Measurements from ENCODE around the gene CDYL. TPM values are rescaled to one million over a fixed set of nuclear protein-coding genes. Genes with fewer than 3 reads are reported as not detected.

CDYL gene
- total RNA-seq, 1 experiment from 2014 or later = 50.3 TPM

DNA sequence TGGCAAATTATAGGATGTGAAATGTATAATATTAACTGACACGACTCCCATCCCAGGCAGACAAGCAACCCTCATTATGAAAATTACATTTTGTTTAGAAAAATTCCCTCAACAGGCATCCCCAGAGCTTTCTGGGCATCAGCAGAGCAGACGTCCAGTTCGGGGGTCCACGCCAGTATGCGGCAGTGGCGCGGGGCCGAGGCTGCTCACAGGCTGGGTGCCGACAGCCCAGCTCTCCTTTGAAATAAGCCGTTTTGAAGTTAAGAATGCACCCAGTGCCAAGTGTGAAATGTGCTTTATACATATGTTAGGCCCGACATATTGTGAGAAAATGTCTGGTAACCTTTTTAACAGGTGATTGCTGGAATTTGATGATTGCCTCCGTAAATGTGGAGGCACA, 177.2 kb downstream of the CDYL start:
- in situ Hi-C loops (cut with HindIII; ENCODE audit: low pct_unique_long_range_greater_than_20kb, low sequenced_read_pairs) = no loop called here
- no peak for DNase-seq (ENCODE audit: low read depth, low spot score)

DNA sequence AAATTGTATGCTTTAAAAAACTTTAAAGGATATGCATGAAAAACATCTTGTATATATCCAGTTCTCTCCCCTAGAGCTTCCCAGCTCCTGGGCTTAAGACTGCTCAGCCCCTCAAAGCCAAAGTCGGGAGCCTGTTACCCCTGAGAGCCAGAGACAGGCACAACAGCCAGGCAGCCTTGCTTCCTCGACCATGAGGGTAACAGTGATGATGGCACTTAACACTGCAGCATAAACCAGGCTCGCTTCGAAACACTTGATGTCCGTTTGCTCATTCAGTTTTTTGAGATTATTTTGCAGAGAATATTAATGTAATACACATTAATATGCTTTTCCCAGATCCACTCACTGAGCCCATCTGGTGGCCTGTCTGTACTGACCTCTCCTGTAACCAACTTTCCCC, 180.4 kb downstream of the CDYL start:
- DNase-seq (ENCODE audit: low read depth, low spot score) = no peak
- in situ Hi-C loops (cut with HindIII; ENCODE audit: low pct_unique_long_range_greater_than_20kb, low sequenced_read_pairs) = no loop called here

DNA sequence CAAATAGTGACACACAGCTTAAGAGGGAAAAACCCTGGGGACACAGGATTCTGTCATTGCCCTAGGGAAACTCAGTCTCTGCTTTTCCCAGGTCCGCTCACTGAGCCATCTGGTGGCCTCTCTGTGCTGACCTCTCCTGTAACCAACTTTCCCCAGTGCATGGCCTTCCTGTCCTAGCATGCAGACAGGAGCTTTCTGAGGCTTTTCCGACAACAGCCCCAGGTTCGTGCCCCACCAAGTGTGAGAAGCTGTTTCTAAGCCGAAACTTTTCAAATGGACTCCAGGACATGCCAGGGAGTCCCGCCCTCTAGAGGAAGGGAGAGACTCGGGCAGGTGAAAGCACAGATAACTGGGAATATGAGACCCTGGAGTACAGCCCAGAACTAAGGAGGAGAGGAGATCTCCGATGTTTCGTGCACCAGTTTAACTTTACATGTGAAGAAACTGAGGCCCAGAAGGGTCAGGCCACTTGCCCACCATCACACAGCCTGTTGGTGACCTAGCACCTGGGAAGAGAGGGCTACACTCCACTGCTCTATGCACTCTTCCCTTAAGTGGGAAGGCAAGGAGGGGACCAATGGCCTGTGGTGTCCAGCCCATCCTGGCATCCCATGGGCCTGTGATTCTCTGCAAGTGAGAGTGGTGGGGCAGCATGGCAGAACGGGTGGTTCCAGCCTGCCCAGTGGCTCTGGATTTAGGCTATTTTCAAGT, 181.5 kb downstream of the CDYL start:
- in situ Hi-C loops (cut with HindIII; ENCODE audit: low pct_unique_long_range_greater_than_20kb, low sequenced_read_pairs) = no loop called here
- peak; percentile 50 for DNase-seq (ENCODE audit: low read depth, low spot score)

DNA sequence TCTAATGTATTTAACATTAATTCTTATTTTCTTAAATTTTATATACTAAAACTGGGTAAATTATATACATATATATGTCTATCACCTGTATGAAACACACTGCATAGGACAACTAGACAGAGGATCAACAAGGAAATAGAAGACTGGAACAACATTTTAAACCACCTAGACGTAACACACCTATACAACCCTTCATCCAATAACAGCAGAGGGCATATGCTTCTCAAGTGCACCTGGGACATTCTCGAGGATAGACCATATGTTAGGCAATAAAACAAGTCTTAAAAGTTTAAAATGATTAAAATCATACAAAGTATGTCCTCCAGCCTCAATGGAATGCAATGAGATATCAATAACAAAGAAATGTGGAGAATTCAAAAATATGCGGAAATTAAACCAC, 182.4 kb downstream of the CDYL start:
- in situ Hi-C loops (cut with HindIII; ENCODE audit: low pct_unique_long_range_greater_than_20kb, low sequenced_read_pairs) = no loop called here
- no peak for DNase-seq (ENCODE audit: low read depth, low spot score)

DNA sequence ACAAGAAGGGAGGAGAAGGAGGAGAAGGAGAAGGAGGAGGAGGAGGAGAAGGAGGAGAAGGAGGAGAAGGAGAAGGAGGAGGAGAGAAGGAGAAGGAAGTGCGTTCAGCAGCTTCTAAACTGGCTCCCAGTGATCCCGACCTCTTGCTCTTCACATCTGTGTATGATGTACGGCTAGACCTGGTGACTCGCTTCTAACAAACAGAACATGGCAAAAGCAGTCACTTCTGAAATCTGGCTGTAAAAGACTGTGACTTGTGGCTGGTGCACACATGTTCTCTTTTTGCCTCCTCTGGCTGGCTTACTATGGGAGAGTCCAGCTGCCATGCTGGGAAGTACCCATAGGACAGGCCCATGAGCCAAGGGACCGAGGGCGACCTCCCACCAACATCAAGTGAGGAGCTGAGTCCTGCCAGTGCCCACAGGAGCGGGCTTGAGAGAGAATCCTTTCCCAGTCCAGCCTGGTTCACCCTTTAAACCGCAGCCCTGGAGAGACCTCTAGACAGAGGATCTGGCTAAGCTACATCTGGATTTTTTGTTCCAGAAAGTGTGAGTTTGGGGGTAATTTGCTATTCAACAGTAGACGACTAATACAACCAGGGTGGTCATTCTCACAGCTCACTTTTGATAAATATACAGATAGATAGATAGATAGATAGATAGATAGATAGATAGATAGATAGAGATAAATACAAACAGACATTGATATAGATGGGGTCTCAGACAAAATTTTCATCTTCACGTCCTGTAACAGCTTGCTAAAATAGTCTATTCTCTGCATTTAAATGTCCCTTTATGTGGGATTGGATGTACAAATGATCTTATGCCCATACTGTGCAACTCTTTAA, 185.3 kb downstream of the CDYL start:
- in situ Hi-C loops (cut with HindIII; ENCODE audit: low pct_unique_long_range_greater_than_20kb, low sequenced_read_pairs) = no loop called here
- no peak for DNase-seq (ENCODE audit: low read depth, low spot score)

DNA sequence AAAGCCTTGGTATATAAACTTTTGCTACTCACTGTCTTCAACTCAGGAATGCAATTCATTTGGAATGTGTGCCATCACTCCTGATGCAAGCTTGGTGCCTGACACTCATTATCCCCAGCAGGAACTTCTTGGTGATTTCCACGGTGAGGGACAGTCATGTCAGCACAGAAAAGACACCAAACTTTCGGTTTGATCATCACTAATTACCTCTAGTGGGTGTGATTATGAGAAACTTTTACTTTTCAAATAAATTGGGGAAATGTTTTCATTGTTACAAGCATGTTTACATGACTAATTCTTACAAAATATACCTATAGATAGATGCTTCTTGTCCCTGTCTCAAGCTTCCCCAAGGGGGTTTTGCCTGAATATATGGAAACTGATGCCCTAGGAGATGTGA, 186.7 kb downstream of the CDYL start:
- in situ Hi-C loops (cut with HindIII; ENCODE audit: low pct_unique_long_range_greater_than_20kb, low sequenced_read_pairs) = no loop called here
- no peak for DNase-seq (ENCODE audit: low read depth, low spot score)

DNA sequence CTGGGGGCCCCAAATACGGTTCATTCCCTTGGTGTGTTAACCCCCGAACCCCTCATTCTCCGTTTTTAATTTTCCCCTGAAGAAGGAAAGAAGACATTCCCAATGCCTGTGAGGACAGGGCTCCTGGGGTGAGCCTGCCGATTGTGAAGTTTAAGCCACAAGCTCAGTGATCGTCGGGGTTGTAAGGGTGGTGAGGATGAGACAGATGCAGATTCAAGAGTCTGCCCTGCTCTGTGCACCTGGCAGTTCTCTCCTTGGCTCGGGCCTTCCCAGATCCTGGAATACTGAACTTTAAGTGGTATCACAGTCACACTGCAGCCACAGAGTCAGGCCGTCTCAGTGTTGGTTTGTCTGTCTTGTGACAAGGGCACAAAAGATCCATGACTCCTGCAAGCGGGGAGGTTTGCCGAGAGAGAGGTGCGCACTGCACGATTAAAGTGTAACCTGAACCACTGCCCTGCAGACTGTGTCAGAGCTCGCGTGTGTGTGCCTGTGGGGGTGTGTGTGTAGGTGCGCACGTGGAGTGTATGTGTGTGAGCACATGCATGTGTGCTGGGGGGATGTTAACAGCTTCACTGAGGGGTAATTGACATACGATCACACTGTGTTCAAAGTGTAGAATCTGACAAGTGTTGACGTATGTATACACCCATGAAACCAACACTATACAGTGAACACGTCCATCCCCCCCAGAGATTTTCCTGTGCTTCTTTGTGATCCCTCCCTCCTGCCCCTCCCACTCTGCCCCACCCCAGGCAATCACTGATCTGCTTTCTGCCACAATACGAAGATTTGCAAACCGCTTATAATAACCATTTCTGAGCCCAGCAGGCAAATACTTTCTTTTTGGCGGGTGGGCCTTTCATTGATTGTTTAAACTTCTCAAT, 188.7 kb downstream of the CDYL start:
- DNase-seq (ENCODE audit: low read depth, low spot score) = no peak
- in situ Hi-C loops (cut with HindIII; ENCODE audit: low pct_unique_long_range_greater_than_20kb, low sequenced_read_pairs) = no loop called here

DNA sequence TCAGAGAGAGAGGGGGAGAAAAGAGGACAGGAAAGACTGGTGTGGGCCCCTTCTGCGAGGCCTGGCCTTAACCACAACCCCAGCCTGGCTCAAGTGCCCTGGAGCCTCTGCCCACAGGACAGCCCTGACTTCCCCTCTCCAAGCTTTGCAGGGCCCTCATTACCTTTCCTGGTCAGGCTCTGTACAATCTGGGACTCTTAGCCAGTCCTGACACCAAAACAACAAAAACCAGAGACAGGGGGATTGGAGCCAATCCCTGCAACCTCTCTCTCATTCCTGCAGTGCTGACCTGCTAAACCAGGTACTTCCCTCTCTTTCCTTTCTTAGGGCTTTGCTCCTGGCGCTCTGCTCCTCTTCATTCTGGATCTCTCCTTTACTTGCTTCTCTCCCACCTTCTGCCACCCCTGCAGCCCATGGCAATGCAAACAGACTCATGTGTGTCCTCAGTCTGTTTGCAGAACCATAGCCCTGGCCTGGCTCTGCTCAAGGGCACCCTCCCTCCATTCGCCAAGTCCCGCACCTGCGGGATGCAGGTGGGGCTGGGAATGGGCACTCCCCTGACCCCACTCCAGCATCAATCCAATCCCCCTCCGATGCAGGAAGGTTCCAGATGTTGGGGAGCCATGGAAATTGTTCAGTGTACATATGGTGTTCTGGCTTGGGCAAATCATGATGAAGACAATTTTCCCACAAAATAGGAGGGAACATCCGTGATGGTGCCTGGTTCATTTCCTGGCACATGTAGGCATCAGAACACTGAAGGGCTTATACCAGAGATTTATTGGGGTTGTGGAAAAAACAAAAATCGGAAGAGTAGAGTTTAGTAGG, 189.6 kb downstream of the CDYL start:
- DNase-seq (ENCODE audit: low read depth, low spot score) = no peak
- in situ Hi-C loops (cut with HindIII; ENCODE audit: low pct_unique_long_range_greater_than_20kb, low sequenced_read_pairs) = no loop called here

DNA sequence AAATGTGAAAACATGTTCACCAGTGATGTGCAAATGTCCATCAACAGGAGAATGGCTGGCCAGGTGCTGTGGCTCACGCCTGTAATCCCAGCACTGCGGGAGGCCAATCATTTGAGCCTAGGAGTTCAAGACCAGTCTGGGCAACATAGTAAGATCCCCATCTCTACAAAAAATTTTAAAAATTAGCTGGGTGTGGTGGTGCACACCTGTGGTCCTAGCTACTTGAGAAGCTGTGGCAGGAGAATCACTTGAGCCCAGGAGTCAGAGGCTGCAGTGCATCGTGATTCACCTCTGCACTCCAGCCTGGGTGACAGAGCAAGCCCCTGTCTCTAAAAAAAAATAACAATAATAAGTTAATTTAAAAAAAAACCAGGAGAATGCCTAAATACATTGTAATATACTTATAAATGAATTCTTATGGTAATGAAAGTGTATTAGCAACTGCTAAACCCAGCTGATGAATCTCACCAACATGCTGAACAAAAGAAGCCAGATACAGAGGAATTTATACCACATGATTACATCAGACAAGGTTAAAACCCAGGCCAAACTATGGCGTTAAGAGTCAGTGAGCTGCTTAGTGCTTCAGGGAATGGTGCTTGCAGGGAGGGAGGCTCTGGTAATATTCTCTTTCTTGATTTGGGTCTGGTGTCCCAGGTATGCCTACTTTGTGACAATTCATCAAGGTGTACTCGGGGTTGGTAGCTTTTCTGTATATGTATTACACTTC, 191.3 kb downstream of the CDYL start:
- in situ Hi-C loops (cut with HindIII; ENCODE audit: low pct_unique_long_range_greater_than_20kb, low sequenced_read_pairs) = no loop called here
- DNase-seq (ENCODE audit: low read depth, low spot score) = no peak

DNA sequence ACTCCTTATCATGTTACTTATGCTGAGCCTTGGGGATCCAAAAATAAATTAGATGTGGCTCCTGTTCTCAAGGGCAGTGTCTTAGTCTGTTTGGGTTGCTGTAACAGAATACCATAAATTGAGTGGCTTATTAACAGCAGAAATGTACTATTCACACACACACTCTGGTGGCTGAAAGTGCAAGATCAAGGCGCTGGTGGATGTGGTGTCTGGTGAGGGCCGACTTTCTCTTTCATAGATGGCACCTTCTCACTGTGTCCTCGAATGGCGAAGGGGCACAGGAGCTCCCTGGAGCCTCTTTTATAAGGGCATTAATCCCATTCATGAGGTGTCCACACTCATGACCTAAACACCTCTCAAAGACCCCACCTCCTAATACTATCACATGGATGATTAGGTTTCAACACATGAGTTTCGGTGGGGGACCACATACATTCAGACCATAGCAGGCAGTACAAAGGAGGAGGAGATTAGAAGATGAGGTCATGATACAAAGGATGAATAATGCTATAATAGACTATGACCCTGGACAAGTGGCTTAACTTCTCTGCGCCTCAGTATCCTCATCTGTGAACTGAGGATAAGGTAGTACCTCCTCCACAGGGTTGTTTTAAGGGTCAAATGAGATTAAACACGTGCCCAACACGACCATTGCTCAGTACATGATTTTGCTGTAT, 193.5 kb downstream of the CDYL start:
- no peak for DNase-seq (ENCODE audit: low read depth, low spot score)
- in situ Hi-C loops (cut with HindIII; ENCODE audit: low pct_unique_long_range_greater_than_20kb, low sequenced_read_pairs) = no loop called here

DNA sequence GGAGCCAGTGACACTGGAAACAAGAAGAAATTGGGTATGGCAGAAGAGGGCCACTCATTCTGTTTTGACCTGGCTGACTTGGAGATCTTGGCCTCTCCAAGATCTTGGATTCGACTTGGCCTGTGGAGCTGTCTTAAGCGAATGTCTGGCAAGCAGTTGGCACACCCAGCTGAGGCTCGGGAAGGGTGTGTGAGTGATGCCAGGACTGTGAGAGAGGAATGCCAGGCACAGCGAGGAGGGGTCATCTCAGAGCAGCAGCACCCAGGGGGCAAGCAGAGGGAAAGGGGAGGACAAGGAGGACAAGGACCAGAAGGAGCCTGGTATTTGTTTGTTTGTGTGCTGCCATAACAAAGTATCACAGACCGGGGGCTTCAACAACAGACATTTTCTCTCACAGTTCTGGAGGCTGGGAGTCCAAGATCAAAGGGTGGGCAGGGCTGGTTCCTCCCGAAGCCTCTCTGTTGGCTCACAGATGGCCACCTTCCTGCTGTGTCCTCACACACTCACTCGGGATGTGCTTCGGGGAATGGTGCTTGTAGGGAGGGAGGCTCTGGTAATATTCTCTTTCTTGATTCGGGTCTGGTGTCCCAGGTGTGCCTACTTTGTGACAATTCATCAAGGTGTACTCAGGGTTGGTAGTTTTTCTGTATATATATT, 194.7 kb downstream of the CDYL start:
- in situ Hi-C loops (cut with HindIII; ENCODE audit: low pct_unique_long_range_greater_than_20kb, low sequenced_read_pairs) = no loop called here
- DNase-seq (ENCODE audit: low read depth, low spot score) = no peak

DNA sequence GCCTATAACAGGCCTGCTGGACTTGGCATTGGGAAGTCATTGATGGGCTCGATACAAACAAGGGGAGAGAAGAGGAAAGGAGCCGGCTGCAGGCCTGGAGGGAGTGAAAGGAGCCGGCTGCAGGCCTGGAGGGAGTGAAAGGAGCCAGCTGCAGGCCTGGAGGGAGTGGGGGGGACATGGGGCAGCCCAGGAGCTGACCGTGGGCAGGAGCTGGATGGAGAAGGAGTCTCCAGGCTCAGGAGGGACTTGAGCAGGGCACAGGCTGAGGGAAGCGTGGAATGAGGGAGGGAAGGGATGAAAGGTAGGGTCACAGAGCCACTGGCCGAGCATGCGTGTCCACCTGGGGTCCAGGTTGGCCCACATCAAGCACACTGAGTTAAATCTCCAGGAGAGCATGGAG, 195.6 kb downstream of the CDYL start:
- no peak for DNase-seq (ENCODE audit: low read depth, low spot score)
- in situ Hi-C loops (cut with HindIII; ENCODE audit: low pct_unique_long_range_greater_than_20kb, low sequenced_read_pairs) = no loop called here

DNA sequence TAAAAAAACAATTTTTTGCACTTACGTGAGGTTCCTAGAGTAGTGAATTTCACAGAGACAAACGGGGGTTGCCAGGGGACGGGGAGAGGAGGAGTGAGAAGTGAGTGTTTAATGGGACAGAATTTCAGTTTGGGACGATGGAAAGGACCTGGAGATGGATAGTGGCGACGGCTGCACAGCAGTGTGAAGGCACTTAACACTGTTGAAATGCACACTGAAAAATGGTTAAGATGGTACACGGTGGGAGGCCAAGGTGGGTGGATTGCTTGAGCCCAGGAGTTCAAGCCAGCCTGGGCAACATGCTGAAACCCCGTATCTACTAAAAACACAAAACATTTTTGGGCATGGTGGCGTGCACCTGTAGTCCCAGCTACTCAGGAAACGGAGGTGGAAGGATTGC, 196.2 kb downstream of the CDYL start:
- in situ Hi-C loops (cut with HindIII; ENCODE audit: low pct_unique_long_range_greater_than_20kb, low sequenced_read_pairs) = no loop called here
- no peak for DNase-seq (ENCODE audit: low read depth, low spot score)

DNA sequence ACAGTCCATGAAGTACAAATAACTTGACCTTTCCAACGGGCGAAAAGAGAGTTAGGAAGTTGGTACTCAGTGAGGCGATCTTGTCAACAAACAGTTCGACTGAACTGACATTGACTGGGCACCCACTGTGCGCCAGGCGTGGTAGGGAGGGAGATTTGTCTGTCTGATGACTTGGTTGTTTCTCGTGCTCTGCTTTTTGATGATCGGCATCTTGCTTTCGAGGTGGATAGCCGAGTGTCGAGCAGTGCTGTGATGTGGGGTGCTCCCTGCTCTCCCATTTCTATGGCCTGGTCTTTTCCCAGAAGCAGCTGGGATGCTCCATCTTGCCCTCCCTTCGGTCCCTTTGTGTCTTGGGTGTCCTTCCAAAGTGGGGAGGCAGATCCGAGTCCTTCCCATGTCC, 197.2 kb downstream of the CDYL start:
- in situ Hi-C loops (cut with HindIII; ENCODE audit: low pct_unique_long_range_greater_than_20kb, low sequenced_read_pairs) = no loop called here
- no peak for DNase-seq (ENCODE audit: low read depth, low spot score)

DNA sequence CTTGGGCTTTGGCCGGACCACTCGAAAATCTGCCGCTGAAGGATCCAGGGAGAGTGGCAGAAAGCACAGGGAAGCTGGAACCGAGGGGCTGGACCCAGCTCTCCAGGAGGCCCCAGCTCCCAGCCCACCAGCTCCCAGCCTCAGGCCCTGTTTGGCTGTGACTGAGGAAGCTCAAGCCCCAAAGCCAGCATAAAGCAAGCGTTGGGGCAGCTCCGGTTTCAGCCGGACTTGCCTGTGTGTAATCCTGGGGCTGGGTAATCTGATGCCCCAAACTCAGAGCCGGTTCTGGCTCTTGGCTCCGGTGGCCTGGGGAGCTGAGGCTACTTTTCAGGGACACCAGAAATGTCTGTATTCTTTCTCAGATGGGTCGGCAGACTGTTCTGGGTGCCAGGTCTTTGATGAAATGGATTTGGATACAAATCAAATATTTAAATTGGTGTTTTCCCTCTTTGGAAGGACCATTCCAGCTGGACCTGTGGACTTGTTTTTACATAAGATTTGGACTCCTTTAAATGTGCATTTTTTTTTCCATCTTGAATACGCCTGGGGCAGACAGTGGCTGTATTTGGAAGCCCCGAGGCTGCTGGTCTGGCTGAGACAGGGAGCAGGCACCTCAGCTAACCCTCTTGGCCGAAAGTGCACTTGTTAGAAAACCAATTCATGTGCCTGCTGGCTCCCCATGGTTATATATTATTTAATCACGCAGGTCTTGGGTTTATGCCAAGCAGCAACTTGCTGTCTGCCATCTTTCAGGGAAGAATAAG, 198.0 kb downstream of the CDYL start:
- in situ Hi-C loops (cut with HindIII; ENCODE audit: low pct_unique_long_range_greater_than_20kb, low sequenced_read_pairs) = no loop called here
- no peak for DNase-seq (ENCODE audit: low read depth, low spot score)

Measured in SK-MEL-5 (cell line).